GM18951 (cell line): ENCODE measurements around the gene MAD1L1.
"Not testable (repeated sequence)": the region's sequence is repeated elsewhere in the genome, so short reads cannot be mapped to it uniquely, and the experiment has no call there.

Source experiments
- POLR2A ChIP-seq: IDR thresholded peaks from 4 replicates; pipeline ENCODE4 v1.6.1; 2011; ENCODE audit warnings: mild to moderate bottlenecking; ENCODE audit not compliant: insufficient read length, insufficient read depth; ENCODE audit errors: extremely low read depth
- in situ Hi-C: fragments of 300-500 bp; cut with MboI; formaldehyde crosslinking; loops from one replicate; pipeline ENCODE4 v1.12.0; 2022; ENCODE audit warnings: low sequenced_read_pairs, mixed read lengths, inconsistent platforms; ENCODE audit not compliant: unreplicated experiment

Gene MAD1L1

DNA sequence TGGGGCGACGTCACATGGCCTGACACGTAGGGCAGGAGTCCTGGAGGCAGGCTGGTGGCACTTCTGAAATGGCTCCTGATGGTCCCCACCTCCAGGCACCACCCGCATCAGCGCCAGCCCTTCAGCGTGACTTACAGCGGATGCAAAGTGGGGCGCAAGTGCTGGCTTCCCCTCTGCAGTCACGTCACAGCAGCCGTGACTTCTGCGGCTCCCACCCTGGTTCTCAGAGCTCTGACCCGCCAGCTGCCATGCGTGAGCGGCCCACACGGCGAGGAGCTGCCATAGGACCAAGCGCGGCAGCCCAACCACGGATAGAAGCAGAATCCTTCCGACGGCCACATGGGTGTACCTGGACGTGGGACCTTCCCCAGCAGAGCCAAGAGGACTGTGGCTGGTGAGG lies 403.6 kb downstream of the MAD1L1 start:
- in situ Hi-C loops: no loop called here
- no peak for TF ChIP-seq POLR2A

DNA sequence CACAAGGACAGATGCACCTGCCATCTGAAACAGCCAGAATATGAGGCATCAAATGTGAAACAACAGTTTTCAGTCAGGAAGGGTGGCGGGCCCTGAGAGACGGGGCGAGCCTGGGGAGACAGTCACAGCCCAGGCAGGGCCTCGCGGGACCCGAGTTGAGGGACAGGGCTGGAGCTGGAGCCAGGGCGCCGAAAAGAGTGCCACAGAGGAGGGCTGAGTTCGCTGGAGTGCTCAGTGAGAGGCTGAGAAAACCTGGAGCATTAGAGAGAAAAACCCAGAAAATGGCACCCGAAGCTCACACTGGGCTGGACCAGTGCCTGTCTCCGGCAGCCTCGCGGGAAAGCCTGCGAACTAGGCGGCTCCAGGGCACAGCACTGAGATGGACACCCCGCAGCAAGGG lies 404.6 kb downstream of the MAD1L1 start:
- in situ Hi-C loops: not testable (repeated sequence)

DNA sequence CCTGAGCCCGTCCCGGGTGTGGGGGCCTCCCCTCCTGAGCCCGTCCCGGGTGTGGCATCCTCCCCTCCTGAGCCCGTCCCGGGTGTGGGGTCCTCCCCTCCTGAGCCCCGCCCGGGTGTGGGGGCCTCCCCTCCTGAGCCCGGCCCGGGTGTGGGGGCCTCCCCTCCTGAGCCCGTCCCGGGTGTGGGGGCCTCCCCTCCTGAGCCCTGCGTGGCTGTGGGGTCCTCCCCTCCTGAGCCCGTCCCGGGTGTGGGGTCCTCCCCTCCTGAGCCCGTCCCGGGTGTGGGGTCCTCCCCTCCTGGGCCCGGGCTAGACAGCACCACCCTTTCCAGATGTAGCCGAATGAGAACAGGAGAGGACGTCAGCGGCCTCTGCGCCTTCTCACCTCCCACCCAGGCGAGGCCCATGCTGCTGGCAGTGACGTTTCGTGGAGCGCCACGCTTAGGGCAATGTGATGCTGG lies 405.2 kb downstream of the MAD1L1 start:
- in situ Hi-C loops: not testable (repeated sequence)

DNA sequence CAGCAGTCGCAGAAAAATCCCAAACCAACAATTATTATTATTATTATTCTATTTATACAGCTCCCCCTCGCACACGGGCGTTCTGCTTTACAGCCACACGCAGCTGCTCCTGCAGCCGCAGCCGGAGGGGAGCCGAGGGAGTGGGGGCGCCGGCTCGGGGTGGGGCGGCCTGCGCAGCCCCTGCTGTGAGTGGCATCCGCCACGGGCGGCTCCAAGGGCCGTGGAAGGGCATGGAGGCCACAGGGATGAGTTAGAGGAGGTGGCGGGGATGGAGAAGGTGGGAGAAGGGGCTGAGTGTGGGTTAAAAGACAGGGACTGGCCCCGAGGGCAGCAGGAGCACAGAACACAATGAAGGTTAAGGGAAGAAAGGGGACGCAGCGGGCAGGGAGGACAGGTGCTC lies 405.8 kb downstream of the MAD1L1 start:
- in situ Hi-C loops: not testable (repeated sequence)

DNA sequence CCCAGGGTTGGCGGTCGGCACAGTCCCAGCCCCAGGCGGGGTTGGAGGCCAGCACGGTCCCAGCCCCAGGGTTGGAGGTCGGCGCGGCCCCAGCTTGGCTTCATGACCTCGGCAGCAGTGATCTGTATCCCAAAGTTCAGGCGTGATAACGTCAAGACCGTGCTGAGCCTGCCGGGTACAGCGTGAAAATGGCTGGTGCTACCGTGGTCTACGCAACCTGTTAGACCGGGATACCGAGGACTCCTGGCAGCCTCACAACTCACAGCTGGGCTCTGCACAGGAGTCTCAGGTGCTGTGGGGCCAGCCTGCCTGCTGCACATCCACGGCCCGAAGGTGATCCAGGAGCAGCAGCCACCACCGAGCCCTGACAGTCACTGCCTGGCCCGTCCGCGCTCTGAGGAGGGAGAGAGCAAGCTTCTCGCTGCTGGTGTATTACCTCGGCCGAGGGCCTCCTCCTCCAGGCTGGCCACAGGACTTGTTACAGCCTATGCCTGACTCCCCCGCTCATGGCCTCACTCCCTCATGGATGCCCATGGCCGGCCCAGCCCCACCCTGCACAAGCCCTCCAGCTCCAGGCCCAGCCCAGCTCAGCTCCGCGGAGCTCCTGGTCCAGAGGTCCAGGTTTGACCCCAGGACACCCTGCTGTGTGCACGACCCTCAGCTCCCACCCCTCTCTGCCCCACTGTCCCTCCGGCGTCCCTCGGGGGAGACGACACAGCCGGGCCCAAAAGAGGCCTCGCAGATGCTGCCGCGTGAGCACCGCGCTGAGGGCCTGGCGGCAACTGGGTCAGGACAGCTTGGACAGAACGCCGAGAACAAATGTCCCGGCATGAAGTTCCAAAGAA lies 406.6 kb downstream of the MAD1L1 start:
- TF ChIP-seq POLR2A: no peak
- in situ Hi-C loops: no loop called here

DNA sequence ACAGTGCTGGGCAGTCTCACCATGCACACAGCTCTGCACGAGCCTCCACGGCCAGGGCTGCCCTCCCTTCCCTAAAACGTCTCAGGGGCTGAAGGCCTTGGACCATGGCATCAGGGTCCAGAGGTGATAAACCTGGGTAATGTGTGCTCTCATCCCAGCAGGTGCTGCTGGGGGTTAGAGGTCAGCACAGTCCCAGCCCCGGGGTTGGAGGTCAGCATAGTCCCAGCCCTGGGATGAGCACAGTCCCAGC lies 407.2 kb downstream of the MAD1L1 start:
- in situ Hi-C loops: not testable (repeated sequence)

DNA sequence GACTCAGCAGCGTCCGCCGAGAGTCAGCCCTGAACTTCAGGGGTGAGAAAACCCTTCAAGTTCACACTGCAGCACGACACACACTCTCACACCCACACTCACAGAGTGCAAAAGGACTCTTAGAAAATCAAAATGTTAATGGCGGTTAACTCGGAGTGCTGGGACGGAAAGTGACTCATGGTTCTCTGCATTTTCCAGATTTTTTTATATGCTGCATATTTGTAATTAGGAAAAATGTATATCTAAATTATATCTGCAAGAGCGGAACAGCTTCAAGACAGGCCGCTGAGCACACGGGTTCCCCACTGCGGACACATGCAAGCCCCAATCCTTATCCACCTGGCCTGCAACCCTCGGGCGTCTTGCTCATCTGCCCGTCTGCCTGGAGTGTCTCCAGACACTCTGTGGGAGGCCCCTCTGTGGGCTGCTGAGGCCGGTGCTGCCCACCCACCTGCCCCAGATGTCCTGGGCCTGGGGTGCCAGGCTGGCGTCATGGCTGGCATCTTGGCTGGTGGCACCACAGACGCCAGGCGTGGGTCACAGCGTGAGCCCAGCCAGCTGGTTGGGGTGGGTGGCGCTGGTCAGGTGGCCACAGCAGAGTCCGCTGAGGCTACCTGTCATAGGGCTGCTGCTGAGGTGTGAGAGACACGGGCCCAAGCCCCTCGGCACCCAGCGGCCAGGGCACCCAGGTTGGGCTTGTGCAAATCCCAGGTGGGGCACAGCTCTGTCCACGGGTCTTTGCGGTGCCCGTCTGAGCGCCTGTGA lies 407.7 kb downstream of the MAD1L1 start:
- in situ Hi-C loops: not testable (repeated sequence)

DNA sequence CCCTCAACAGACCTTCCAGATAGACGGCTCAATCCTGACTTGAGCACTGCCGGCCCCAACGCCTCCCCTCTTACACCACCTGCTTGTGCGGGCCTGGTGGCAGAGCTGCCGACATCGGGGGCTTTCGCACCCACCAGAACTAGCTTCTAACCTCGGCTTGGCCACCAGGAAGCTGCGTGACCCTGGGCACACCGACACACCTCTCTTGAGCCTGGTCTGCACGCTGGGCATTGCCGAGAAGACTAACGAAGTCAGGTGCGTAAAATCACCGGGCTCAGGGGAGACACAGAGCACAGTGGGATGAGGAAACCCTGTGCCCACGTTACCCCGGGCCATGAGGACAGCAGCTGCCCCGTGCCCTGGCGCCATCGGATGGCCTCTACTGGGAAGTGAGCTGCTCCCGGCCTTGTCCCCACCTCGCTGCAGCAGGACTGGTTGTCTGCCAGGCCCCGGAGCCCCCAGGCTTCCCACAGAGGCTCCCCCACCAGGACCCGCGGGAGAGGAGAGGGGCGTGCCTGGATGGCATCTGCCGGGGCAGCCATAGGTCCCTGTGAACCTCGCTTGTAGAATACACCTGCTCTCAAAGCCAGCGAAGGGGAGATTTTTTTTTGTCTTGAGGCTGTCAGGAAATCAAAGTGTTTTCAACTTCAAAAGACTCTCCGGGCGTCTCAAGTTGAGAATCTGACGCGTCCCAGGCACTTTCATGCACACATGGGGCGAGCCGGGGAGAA lies 408.4 kb downstream of the MAD1L1 start:
- in situ Hi-C loops: not testable (repeated sequence)

DNA sequence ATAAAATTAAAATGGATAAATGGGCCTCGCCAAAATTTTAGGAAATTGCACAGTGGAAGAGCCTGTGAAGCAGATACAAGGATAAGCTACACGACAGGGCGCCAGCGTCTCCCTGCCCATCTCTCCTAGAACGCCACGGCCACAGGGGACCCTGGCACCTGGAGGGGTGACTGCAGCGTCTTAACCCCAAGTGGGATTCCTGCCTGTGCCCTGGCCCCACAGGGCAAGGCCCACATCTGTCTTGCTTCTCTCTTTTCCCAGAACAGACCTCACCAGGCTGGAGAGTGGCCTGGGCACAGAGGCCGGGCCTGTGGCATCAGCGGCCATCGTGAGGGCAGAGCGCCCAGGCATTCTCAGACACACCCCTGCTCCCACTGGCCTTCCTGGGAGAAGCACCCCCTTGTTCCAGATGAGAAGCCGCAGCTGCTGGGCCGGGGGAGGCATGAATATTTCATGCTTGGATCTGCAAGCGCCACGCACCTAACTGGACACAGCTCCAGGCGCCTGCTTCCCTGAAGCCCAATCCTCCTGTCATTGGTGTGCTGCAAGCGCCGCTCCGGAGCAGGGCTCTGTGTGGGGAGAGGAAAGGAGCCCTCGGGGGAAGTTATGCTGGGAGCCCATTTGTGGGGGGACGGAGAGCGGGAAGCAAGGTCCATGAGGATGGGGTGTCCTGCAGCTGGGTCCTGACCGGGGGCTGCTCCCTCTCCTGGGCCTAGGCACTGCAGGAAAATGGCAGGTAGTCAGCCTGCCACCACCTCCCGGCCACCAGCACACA lies 409.2 kb downstream of the MAD1L1 start:
- no peak for TF ChIP-seq POLR2A
- in situ Hi-C loops: no loop called here

DNA sequence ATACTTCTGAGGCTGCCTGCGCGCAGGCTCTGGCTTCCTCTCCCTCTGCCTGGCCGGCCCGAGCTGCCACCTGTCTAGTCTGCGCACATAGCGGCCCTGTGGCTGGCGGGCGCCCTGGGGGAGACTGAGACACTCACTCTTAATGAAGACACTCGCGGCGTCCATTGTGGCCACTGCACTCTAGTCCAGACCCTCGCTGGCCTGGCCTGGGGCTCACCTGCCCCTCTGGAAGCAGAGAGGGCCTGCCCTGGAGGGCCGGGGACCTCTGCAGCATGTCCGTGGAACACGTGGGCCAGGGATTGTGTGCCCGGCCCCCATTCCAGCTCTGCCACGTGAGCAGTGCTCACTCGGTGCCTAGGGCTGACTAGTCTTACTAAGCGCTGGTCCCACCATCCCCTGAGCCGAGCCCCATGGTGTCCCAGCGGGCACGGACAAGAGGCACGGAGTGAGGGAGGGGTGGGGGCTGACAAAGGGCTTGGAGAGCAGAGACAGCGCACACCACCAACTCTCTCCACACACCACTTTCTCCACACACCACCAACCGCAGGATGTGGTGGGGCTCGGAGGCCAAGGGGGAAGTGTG lies 413.4 kb downstream of the MAD1L1 start:
- TF ChIP-seq POLR2A: no peak
- in situ Hi-C loops: no loop called here

DNA sequence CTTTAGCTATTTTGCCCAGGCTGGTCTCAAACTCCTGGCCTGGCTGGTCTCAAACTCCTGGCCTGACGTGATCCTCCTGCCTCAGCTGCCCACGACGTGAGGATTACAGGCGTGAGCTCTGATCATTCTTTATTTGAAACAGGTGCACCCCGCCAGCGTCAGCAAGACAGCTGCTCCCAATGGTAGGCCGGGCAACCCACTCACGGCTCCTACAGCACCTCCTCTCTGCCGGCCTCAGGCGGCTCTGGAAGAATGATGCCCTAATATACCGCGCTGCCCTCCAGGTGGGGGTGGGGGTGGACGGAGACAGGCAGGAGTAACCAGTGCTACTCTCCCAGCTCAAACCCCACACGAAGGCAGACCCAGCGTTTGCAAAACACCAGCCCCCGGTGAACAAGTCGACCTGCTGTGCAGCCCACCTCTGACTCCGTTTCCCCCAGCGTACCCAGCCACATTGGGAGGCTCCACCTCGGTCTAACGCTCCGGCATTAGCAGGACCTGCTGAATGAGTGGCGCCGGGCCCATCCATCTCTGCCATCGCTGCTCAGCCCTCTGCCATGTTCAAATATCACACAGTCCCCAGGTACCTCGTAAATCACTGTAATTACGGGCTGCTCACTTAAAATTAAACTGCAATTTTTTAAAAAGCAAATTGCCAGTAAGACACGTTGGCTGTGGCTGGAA lies 414.0 kb downstream of the MAD1L1 start:
- no peak for TF ChIP-seq POLR2A
- in situ Hi-C loops: no loop called here

DNA sequence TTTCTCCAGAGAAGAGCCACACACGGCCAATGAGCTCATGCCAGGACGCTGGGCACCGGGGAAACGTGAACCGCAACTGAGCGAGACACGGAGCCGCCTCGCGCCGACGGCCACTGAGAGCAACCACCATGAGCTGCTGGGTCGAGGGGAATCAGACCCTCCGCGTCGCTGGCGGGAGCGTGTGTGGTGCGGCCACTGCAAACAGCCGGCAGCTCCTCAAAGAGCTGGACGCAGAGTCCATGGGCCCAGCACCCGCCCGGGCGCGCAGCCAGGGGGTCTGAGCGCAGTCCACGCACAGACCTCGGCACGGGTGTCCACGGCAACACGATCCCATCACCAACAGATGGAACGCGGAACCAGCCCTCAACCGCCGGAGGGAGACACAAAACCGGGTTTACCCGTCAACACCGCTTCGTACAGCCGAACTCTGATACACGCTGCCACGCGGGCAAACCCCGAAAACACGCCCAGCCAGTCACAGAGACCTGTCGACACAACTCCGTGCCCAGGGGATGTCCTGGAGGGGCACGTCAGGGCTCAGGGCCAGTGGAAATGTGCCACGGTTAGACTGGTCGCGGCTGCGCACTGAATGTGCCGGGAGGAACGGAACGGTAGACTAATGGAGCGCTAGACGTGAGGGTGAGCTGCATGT lies 415.6 kb downstream of the MAD1L1 start:
- no peak for TF ChIP-seq POLR2A
- in situ Hi-C loops: no loop called here

DNA sequence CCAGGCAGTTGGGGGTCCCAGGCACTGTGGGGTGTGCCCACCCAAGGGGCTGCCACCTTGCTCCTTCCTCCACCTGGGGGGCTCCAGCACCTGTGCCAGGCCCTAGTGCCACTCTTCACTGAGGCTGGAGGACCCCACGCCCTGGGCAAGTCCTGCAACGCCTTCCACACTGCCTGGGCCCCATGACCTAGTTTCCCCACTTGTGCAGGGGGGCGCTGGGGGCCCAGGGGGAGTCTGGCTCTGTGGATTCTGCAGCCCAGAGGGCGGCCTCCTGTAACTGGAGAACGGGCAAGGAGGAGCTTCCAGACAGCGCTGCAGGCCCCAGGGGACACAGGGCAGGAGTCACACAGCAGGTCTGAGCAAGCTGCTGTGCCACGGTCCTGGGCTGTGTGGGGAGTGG lies 416.3 kb downstream of the MAD1L1 start:
- in situ Hi-C loops: not testable (repeated sequence)

DNA sequence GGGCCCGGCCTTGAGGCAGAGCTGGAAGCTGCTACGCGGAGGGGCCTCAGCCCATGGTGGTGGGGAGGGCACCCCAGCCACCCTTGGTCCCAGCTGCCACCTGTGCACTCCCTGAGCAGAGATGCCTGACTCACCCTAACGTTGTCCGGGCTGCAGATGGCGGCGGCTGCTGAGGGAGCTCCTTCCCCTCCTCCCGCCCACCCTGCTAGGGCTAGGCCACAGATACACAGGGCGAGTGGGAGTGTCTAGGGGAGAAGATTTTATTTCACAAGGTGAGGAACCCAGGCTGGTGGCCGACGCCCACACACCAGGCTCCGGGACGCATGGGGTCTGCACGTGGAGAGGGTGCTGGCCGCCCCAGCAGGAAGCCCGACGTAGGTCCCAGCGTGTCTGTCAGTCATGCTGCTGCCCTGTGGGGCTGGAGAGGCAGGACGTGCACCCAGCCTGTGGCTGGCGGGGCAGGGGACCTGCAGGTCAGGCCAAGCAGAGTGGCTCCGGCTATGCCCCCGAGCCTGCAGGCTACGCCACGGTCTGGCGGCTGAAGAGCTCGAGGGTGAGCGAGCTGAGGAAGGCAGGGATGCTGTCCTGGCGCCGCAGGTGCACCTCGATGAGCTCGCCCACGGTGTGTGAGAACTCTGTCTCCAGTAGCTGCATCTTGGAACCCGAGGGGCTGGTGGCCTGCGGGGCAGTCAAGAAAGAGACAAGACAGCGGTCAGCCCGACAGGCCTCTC lies 417.0 kb downstream of the MAD1L1 start:
- in situ Hi-C loops: not testable (repeated sequence)
